GM18511 (cell line): Measurements from ENCODE around the gene MTMR3.

Experiments
- ATAC-seq: cut with Tn5 transposase; IDR thresholded peaks from one replicate; pipeline ENCODE4 v1.9.1; 2021; ENCODE audit warnings: mild to moderate bottlenecking, moderate library complexity; ENCODE audit not compliant: unreplicated experiment

Gene MTMR3

GRCh38 chr22:30079952-30080533 is 197.1 kb downstream of the MTMR3 start, which contains the start of gene HORMAD2:
Gene HORMAD2 (plus strand): TSS chr22:30080464. CDS start chr22:30093953, 13,489 bp downstream.
- ATAC-seq: no peak
